Stromal cell of bone marrow (primary cell): ENCODE results near the gene HIVEP3.

Experiments used
- DNase-seq: peaks from one replicate; pipeline ENCODE4 v3.0.0-alpha.2; 2012; ENCODE audit warnings: low read depth

HIVEP3 gene

GRCh38 chr1:41847733-41848132 is 71.0 kb downstream of the HIVEP3 start:
- no peak for DNase-seq

GRCh38 chr1:41846625-41847405 is 71.9 kb downstream of the HIVEP3 start:
- DNase-seq: no peak

- DNase-seq: no peak
Observed at GRCh38 chr1:41844781-41845272, 73.9 kb downstream of the HIVEP3 start.

- DNase-seq: no peak
Observed at GRCh38 chr1:41844255-41844654, 74.5 kb downstream of the HIVEP3 start.

GRCh38 chr1:41842993-41843755 is 75.5 kb downstream of the HIVEP3 start:
- peak; percentile 69 for DNase-seq

GRCh38 chr1:41842326-41842725 is 76.4 kb downstream of the HIVEP3 start:
- no peak for DNase-seq

- DNase-seq: no peak
Observed at GRCh38 chr1:41840592-41841246, 78.0 kb downstream of the HIVEP3 start.

- DNase-seq: no peak
Observed at GRCh38 chr1:41838266-41838665, 80.5 kb downstream of the HIVEP3 start.

- no peak for DNase-seq
Observed at GRCh38 chr1:41837691-41838090, 81.0 kb downstream of the HIVEP3 start.

GRCh38 chr1:41835485-41835884 is 83.2 kb downstream of the HIVEP3 start:
- no peak for DNase-seq

GRCh38 chr1:41833519-41834000 is 85.2 kb downstream of the HIVEP3 start:
- no peak for DNase-seq

GRCh38 chr1:41830726-41831125 is 88.0 kb downstream of the HIVEP3 start:
- no peak for DNase-seq

GRCh38 chr1:41827991-41828570 is 90.6 kb downstream of the HIVEP3 start:
- DNase-seq: peak; percentile 28

GRCh38 chr1:41823471-41823870 is 95.3 kb downstream of the HIVEP3 start:
- no peak for DNase-seq

- DNase-seq: no peak
Observed at GRCh38 chr1:41822866-41823265, 95.9 kb downstream of the HIVEP3 start.

- no peak for DNase-seq
Observed at GRCh38 chr1:41819843-41820242, 98.9 kb downstream of the HIVEP3 start.

- DNase-seq: no peak
Observed at GRCh38 chr1:41819069-41819468, 99.7 kb downstream of the HIVEP3 start.

- no peak for DNase-seq
Observed at GRCh38 chr1:41816061-41816460, 102.7 kb downstream of the HIVEP3 start.

GRCh38 chr1:41813755-41814745 is 104.7 kb downstream of the HIVEP3 start:
- DNase-seq: no peak

GRCh38 chr1:41813226-41813625 is 105.5 kb downstream of the HIVEP3 start:
- no peak for DNase-seq

GRCh38 chr1:41812453-41812852 is 106.3 kb downstream of the HIVEP3 start:
- DNase-seq: no peak
